Endodermal cell (in vitro differentiated cells): Measurements from ENCODE around the gene NLRP5. TPM values are rescaled to one million over a fixed set of nuclear protein-coding genes. Genes with fewer than 3 reads are reported as not detected.
A peak's percentile ranks its signal among the peaks of the same experiment; 100 is the strongest.

Experiments used
- DNase-seq: peaks from one replicate; pipeline ENCODE4 v3.0.0-alpha.2; 2017
- H3K27ac ChIP-seq: 2 replicates; pipeline ENCODE4 v1.5.1; 2013; ENCODE audit warnings: mild to moderate bottlenecking, low read depth, low read length, moderate library complexity
- H3K27me3 ChIP-seq: 2 replicates; pipeline ENCODE4 v1.6.1; 2013; ENCODE audit warnings: mild to moderate bottlenecking, low read length, moderate library complexity; ENCODE audit not compliant: insufficient read depth, control insufficient read depth, poor library complexity, severe bottlenecking
- H3K36me3 ChIP-seq: 2 replicates; pipeline ENCODE4 v1.7.0; 2013; ENCODE audit warnings: mild to moderate bottlenecking, low read length, moderate library complexity; ENCODE audit not compliant: control insufficient read depth, insufficient read depth
- H3K4me1 ChIP-seq: one replicate; pipeline ENCODE4 v1.7.0; 2013; ENCODE audit warnings: low read length; ENCODE audit not compliant: control insufficient read depth, insufficient read depth
- H3K4me3 ChIP-seq: 2 replicates; pipeline ENCODE4 v1.5.1; 2013; ENCODE audit warnings: mild to moderate bottlenecking, low read length, moderate library complexity
- H3K9ac ChIP-seq: 2 replicates; pipeline ENCODE4 v1.6.1; 2013; ENCODE audit warnings: mild to moderate bottlenecking, low read length, moderate library complexity; ENCODE audit not compliant: poor library complexity, severe bottlenecking; ENCODE audit errors: extremely low read depth
- H3K9me3 ChIP-seq: 2 replicates; pipeline ENCODE4 v1.6.1; 2013; ENCODE audit warnings: mild to moderate bottlenecking, low read length, moderate library complexity; ENCODE audit not compliant: control insufficient read depth
- H3K27ac Mint-ChIP-seq: 2 replicates; pipeline ENCODE4 v1.8.0; 2020; ENCODE audit warnings: mixed read lengths
- H3K27me3 Mint-ChIP-seq: 2 replicates; pipeline ENCODE4 v1.8.0; 2021; ENCODE audit warnings: mild to moderate bottlenecking, mixed read lengths; ENCODE audit not compliant: insufficient read depth
- H3K36me3 Mint-ChIP-seq: 2 replicates; pipeline ENCODE4 v1.8.0; 2020; ENCODE audit warnings: low read depth, mixed read lengths
- H3K4me1 Mint-ChIP-seq: 2 replicates; pipeline ENCODE4 v1.8.0; 2020; ENCODE audit warnings: mixed read lengths
- H3K4me3 Mint-ChIP-seq: 2 replicates; pipeline ENCODE4 v1.8.0; 2020; ENCODE audit warnings: mild to moderate bottlenecking, moderate library complexity, mixed read lengths
- H3K9me3 Mint-ChIP-seq: 2 replicates; pipeline ENCODE4 v1.8.0; 2020; ENCODE audit warnings: mild to moderate bottlenecking, mixed read lengths
- WGBS, 2 experiments: methylation state at CpG; one replicate each; pipeline versions ENCODE4 v1.1.5 to v1.1.7; 2013; ENCODE audit warnings: missing lambda C conversion rate in 2 of 2, mixed read lengths in 1 of 2; ENCODE audit not compliant: insufficient coverage in 1 of 2, insufficient read length in 1 of 2; 5-methylcytosine and 5-hydroxymethylcytosine counted together
- total RNA-seq, 2 donors: library from RNA; stranded (reverse); fragmentation: NEBNext Ultra II Directional in 1 of 2; extraction: Animal tissue kit (Norgen Biotek cat#: 25700) in 1 of 2; gene quantifications; 2 replicates in 1 of 2; 3 replicates in 1 of 2; pipeline ENCODE4 v1.2.1, GENCODE V29; 2021
- TF ChIP-seq, protein P1 (sequence below): fragments of 200-600 bp; sonication (generic); conservative IDR thresholded peaks from 2 replicates; pipeline ENCODE4 v1.5.0; 2021; ENCODE audit warnings: antibody characterized with exemption, mild to moderate bottlenecking

NLRP5 gene
- total RNA-seq, 2 donors from 2014 or later = not detected

DNA sequence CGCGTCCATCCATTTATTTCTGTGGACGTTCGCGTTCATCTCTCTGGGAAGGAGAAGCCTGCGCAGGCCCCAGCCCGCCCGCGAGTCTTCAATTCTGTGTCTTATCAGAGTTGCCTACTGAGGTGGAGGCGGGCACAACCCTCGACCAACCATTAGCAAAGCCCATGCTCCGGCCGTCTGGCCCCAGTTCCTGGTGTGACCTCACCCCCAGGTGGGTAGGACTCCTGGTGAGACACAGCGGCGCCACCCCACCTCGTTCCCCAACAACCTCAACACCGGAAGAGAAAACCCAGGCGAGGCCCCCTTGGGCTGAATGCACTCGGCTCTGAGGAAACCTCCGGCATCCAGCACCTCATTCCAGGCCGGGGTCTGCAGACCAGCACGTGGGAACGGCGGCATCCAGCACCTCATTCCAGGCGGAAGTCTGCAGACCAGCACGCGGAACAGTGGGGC, 119.8 kb downstream of the NLRP5 start:
- H3K9me3 Mint-ChIP-seq = no peaks in the 10 kb centered on the region
- no peak overlapping the region for H3K4me3 Mint-ChIP-seq
- H3K27ac Mint-ChIP-seq = peak overlapping the region; percentile 64
- peaks cover 19% of the 10 kb centered on the region for H3K4me1 Mint-ChIP-seq
- peaks cover 5% of the 10 kb centered on the region for H3K4me1 ChIP-seq
- no peaks in the 10 kb centered on the region for H3K27me3 Mint-ChIP-seq
- DNase-seq = no peak
- peaks cover 8% of the 10 kb centered on the region for H3K36me3 ChIP-seq
- no peak overlapping the region for H3K9ac ChIP-seq
- no peaks in the 10 kb centered on the region for H3K27me3 ChIP-seq
- no peaks in the 10 kb centered on the region for H3K9me3 ChIP-seq
- H3K36me3 Mint-ChIP-seq = peaks cover 14% of the 10 kb centered on the region
- no peak overlapping the region for H3K27ac ChIP-seq
- H3K4me3 ChIP-seq = no peak overlapping the region
- 90 to 92% methylated on average over 15 to 27 of the region's 27 CpGs for WGBS, 2 experiments
- TF ChIP-seq, protein P1, sequence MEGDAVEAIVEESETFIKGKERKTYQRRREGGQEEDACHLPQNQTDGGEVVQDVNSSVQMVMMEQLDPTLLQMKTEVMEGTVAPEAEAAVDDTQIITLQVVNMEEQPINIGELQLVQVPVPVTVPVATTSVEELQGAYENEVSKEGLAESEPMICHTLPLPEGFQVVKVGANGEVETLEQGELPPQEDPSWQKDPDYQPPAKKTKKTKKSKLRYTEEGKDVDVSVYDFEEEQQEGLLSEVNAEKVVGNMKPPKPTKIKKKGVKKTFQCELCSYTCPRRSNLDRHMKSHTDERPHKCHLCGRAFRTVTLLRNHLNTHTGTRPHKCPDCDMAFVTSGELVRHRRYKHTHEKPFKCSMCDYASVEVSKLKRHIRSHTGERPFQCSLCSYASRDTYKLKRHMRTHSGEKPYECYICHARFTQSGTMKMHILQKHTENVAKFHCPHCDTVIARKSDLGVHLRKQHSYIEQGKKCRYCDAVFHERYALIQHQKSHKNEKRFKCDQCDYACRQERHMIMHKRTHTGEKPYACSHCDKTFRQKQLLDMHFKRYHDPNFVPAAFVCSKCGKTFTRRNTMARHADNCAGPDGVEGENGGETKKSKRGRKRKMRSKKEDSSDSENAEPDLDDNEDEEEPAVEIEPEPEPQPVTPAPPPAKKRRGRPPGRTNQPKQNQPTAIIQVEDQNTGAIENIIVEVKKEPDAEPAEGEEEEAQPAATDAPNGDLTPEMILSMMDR = no peak

- no peak for DNase-seq
- Histone ChIP-seq H3K9me3 (no peaks in the 10 kb centered on the region), H3K27me3 (no peaks in the 10 kb centered on the region), H3K9ac (no peak overlapping the region), H3K36me3 (peaks cover 4% of the 10 kb centered on the region), H3K4me1 (peaks cover 5% of the 10 kb centered on the region), H3K27ac (no peak overlapping the region), H3K4me3 (no peak overlapping the region)
- 90 to 96% methylated on average over 10 to 11 of the region's 11 CpGs for WGBS, 2 experiments
- Mint-ChIP-seq H3K4me1 (peaks cover 22% of the 10 kb centered on the region), H3K27me3 (no peaks in the 10 kb centered on the region), H3K9me3 (no peaks in the 10 kb centered on the region), H3K27ac (peak overlapping the region; percentile 39), H3K36me3 (peaks cover 11% of the 10 kb centered on the region), H3K4me3 (no peak overlapping the region)
- TF ChIP-seq, protein P1 = no peak
These were observed 120.4 kb downstream of the NLRP5 start for GRCh38 chr19:56106993-56107392.

- Mint-ChIP-seq H3K4me3 (no peak overlapping the region), H3K27me3 (no peaks in the 10 kb centered on the region), H3K4me1 (peaks cover 27% of the 10 kb centered on the region), H3K9me3 (no peaks in the 10 kb centered on the region), H3K36me3 (peaks cover 11% of the 10 kb centered on the region), H3K27ac (no peak overlapping the region)
- Histone ChIP-seq H3K4me3 (no peak overlapping the region), H3K27me3 (no peaks in the 10 kb centered on the region), H3K9ac (no peak overlapping the region), H3K36me3 (peaks cover 3% of the 10 kb centered on the region), H3K9me3 (no peaks in the 10 kb centered on the region), H3K27ac (no peak overlapping the region), H3K4me1 (peaks cover 5% of the 10 kb centered on the region)
- WGBS, 2 experiments = 88 to 89% methylated on average over 12 to 26 of the region's 27 CpGs
- TF ChIP-seq, protein P1 = no peak
- DNase-seq = no peak
These were observed 121.2 kb downstream of the NLRP5 start for GRCh38 chr19:56107626-56108351.
